GM23338 (cell line): Measurements from ENCODE around the gene CDK4. TPM values are rescaled to one million over a fixed set of nuclear protein-coding genes. Genes with fewer than 3 reads are reported as not detected.

Experiments
- ATAC-seq: fragments of 200-7000 bp; cut with Tn5 transposase; 3 replicates; pipeline ENCODE4 v1.9.1; 2020
- DNase-seq: peaks from one replicate; pipeline ENCODE4 v3.0.0-alpha.2; 2015; ENCODE audit warnings: low spot score
- H2AFZ ChIP-seq: fragments of 200-600 bp; sonication (generic); 2 replicates; pipeline ENCODE4 v1.8.0; 2016; ENCODE audit warnings: antibody characterized with exemption, mild to moderate bottlenecking, moderate library complexity
- H3F3A ChIP-seq: fragments of 200-600 bp; sonication (generic); replicated peaks from 2 replicates; pipeline ENCODE4 v1.8.0; 2017; ENCODE audit warnings: antibody characterized with exemption, mixed run types, low read depth
- H3K27ac ChIP-seq: fragments of 200-600 bp; sonication (generic); 2 replicates; pipeline ENCODE4 v1.6.1; 2016; ENCODE audit warnings: low read depth
- H3K27me3 ChIP-seq: fragments of 200-600 bp; sonication (generic); 2 replicates; pipeline ENCODE4 v1.8.0; 2016; ENCODE audit warnings: mild to moderate bottlenecking, mixed run types, moderate library complexity; ENCODE audit not compliant: insufficient read depth
- H3K36me3 ChIP-seq: fragments of 200-600 bp; sonication (generic); 2 replicates; pipeline ENCODE4 v1.8.0; 2016; ENCODE audit warnings: mild to moderate bottlenecking; ENCODE audit not compliant: insufficient read depth
- H3K4me1 ChIP-seq: fragments of 200-600 bp; sonication (generic); 2 replicates; pipeline ENCODE4 v1.8.0; 2016; ENCODE audit warnings: mild to moderate bottlenecking, moderate library complexity; ENCODE audit not compliant: insufficient read depth
- H3K4me2 ChIP-seq: fragments of 200-600 bp; sonication (generic); 2 replicates; pipeline ENCODE4 v1.7.1; 2017; ENCODE audit warnings: mixed run types
- H3K4me3 ChIP-seq: fragments of 200-600 bp; sonication (generic); 2 replicates; pipeline ENCODE4 v1.6.1; 2016; ENCODE audit warnings: mixed run types
- H3K79me2 ChIP-seq: fragments of 200-600 bp; sonication (generic); replicated peaks from 2 replicates; pipeline ENCODE4 v1.8.0; 2017; ENCODE audit warnings: mild to moderate bottlenecking; ENCODE audit not compliant: insufficient read depth
- H3K9me2 ChIP-seq: fragments of 200-600 bp; sonication (generic); 2 replicates; pipeline ENCODE4 v1.8.0; 2017; ENCODE audit not compliant: insufficient read depth
- H4K20me1 ChIP-seq: fragments of 200-600 bp; sonication (generic); replicated peaks from 2 replicates; pipeline ENCODE4 v1.8.0; 2017; ENCODE audit warnings: mild to moderate bottlenecking; ENCODE audit not compliant: insufficient read depth
- H3K27ac Mint-ChIP-seq: 2 replicates; pipeline ENCODE4 v1.8.0; 2020; ENCODE audit warnings: inconsistent platforms, mild to moderate bottlenecking, moderate library complexity, mixed read lengths
- H3K27me3 Mint-ChIP-seq: 3 replicates; pipeline ENCODE4 v1.8.0; 2022; ENCODE audit warnings: low read depth, mild to moderate bottlenecking, moderate library complexity, mixed read lengths, inconsistent platforms; ENCODE audit not compliant: insufficient read depth, poor library complexity
- H3K36me3 Mint-ChIP-seq: 3 replicates; pipeline ENCODE4 v1.8.0; 2021; ENCODE audit warnings: low read depth, mild to moderate bottlenecking, inconsistent platforms, moderate library complexity, mixed read lengths
- H3K4me1 Mint-ChIP-seq: 3 replicates; pipeline ENCODE4 v1.8.0; 2020; ENCODE audit warnings: mild to moderate bottlenecking, inconsistent platforms, mixed read lengths
- H3K4me3 Mint-ChIP-seq: 3 replicates; pipeline ENCODE4 v1.8.0; 2021; ENCODE audit warnings: moderate library complexity, mild to moderate bottlenecking, inconsistent platforms, mixed read lengths
- H3K9me3 Mint-ChIP-seq: 3 replicates; pipeline ENCODE4 v1.8.0; 2020; ENCODE audit warnings: moderate library complexity, mild to moderate bottlenecking, inconsistent platforms, mixed read lengths
- CREB1 ChIP-seq: fragments of 250-450 bp; sonication (Bioruptor Pico); IDR thresholded peaks from 2 replicates; pipeline ENCODE4 v1.5.0; 2020; ENCODE audit warnings: low read depth, mild to moderate bottlenecking, moderate library complexity
- EZH2 ChIP-seq: fragments of 200-600 bp; sonication (generic); IDR thresholded peaks from one replicate; pipeline ENCODE4 v1.8.0; 2017; ENCODE audit warnings: antibody characterized with exemption, mild to moderate bottlenecking, low read depth; ENCODE audit not compliant: unreplicated experiment
- EZH2phosphoT487 ChIP-seq: fragments of 200-600 bp; sonication (generic); IDR thresholded peaks from one replicate; pipeline ENCODE4 v1.8.1; 2018; ENCODE audit warnings: antibody characterized with exemption; ENCODE audit not compliant: unreplicated experiment
- JUNB ChIP-seq: IDR thresholded peaks from one replicate; pipeline ENCODE4 v1.6.1; 2016; ENCODE audit warnings: antibody characterized with exemption; ENCODE audit not compliant: unreplicated experiment
- NANOG ChIP-seq: IDR thresholded peaks from 2 replicates; pipeline ENCODE4 v1.6.1; 2016; ENCODE audit warnings: antibody characterized with exemption, borderline replicate concordance
- POLR2AphosphoS5 ChIP-seq: IDR thresholded peaks from 2 replicates; pipeline ENCODE4 v1.6.1; 2016; ENCODE audit warnings: antibody characterized with exemption, low read depth
- STAT1 ChIP-seq: IDR thresholded peaks from one replicate; pipeline ENCODE4 v1.6.1; 2016; ENCODE audit warnings: antibody characterized with exemption; ENCODE audit not compliant: unreplicated experiment
- ZNF114 ChIP-seq: fragments of 250-450 bp; sonication (Bioruptor Pico); IDR thresholded peaks from 2 replicates; pipeline ENCODE4 v1.5.0; 2020; ENCODE audit warnings: mild to moderate bottlenecking, moderate library complexity
- ZNF331 ChIP-seq: fragments of 250-450 bp; sonication (Bioruptor Pico); IDR thresholded peaks from 2 replicates; pipeline ENCODE4 v1.5.0; 2020; ENCODE audit warnings: low read depth, mild to moderate bottlenecking, moderate library complexity
- polyA plus RNA-seq: library from polyadenylated mRNA; unstranded; fragments of >200 nt; fragmentation: Nextera tagmentation; extraction: Ambion mirVana; gene quantifications from 2 replicates; pipeline ENCODE4 v1.2.1, GENCODE V29; 2016
- total RNA-seq: library from RNA; depleted of rRNA; stranded (reverse); fragments of >200 nt; shearing (Covaris generic); gene quantifications from 2 replicates; pipeline ENCODE4 v1.2.3, GENCODE V29; 2014
- TF ChIP-seq, protein P1 (sequence below): IDR thresholded peaks from one replicate; pipeline ENCODE4 v1.6.1; 2018; ENCODE audit warnings: antibody characterized with exemption; ENCODE audit not compliant: unreplicated experiment
- TF ChIP-seq, protein P2 (sequence below), 2 experiments: fragments of 200-600 bp in 1 of 2; sonication (generic) in 1 of 2; conservative IDR thresholded peaks; 2 replicates each; pipeline versions ENCODE4 v1.5.1 to v1.6.1; 2016 to 2017; ENCODE audit warnings: antibody characterized with exemption in 2 of 2, low read depth in 2 of 2, mild to moderate bottlenecking in 2 of 2, moderate library complexity in 1 of 2
- TF ChIP-seq, protein P3 (sequence below): IDR thresholded peaks from 2 replicates; pipeline ENCODE4 v1.6.1; 2016; ENCODE audit warnings: antibody characterized with exemption
- TF ChIP-seq, protein P4 (sequence below): fragments of 250-450 bp; sonication (Bioruptor Pico); IDR thresholded peaks from 2 replicates; pipeline ENCODE4 v1.5.0; 2020; ENCODE audit warnings: mild to moderate bottlenecking, moderate library complexity

Gene CDK4
- total and polyA plus RNA-seq, 2 experiments from 2014 or later: 105 to 198 TPM

DNA sequence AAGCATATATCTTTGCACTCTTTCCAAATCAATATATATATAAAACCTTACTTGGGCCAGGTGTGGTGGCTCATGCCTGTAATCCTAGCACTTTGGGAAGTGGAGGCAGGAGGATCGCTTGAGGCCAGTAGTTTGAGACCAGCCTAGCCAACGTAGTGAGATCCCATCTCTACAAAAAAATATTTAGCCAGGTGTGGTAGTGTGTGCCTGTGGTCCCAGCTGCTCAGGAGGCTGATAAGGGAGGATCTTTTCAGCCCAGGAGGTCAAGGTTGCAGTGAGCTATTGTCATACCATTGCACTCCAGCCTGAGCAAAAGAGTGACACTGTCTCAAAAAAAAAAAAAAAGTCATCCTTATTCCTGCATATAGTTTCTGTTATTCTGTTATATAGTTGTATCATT, 43.8 kb downstream of the CDK4 start:
- Mint-ChIP-seq H3K36me3 (peaks cover 14% of the 10 kb centered on the region; the same call in 2 of the 3 replicates), H3K4me3 (no peak overlapping the region), H3K9me3 (no peaks in the 10 kb centered on the region; the same call in 2 of the 3 replicates), H3K27ac (no peak overlapping the region), H3K27me3 (no peaks in the 10 kb centered on the region), H3K4me1 (no peaks in the 10 kb centered on the region)
- no peak overlapping the region for H3K27ac ChIP-seq
- no peaks in the 10 kb centered on the region for H3F3A ChIP-seq
- no peaks in the 10 kb centered on the region for H3K9me2 ChIP-seq
- H3K79me2 ChIP-seq: no peaks in the 10 kb centered on the region
- DNase-seq: no peak
- TF ChIP-seq, protein P1, sequence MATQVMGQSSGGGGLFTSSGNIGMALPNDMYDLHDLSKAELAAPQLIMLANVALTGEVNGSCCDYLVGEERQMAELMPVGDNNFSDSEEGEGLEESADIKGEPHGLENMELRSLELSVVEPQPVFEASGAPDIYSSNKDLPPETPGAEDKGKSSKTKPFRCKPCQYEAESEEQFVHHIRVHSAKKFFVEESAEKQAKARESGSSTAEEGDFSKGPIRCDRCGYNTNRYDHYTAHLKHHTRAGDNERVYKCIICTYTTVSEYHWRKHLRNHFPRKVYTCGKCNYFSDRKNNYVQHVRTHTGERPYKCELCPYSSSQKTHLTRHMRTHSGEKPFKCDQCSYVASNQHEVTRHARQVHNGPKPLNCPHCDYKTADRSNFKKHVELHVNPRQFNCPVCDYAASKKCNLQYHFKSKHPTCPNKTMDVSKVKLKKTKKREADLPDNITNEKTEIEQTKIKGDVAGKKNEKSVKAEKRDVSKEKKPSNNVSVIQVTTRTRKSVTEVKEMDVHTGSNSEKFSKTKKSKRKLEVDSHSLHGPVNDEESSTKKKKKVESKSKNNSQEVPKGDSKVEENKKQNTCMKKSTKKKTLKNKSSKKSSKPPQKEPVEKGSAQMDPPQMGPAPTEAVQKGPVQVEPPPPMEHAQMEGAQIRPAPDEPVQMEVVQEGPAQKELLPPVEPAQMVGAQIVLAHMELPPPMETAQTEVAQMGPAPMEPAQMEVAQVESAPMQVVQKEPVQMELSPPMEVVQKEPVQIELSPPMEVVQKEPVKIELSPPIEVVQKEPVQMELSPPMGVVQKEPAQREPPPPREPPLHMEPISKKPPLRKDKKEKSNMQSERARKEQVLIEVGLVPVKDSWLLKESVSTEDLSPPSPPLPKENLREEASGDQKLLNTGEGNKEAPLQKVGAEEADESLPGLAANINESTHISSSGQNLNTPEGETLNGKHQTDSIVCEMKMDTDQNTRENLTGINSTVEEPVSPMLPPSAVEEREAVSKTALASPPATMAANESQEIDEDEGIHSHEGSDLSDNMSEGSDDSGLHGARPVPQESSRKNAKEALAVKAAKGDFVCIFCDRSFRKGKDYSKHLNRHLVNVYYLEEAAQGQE: no peak
- TF ChIP-seq STAT1 (no peak), NANOG (no peak), EZH2 (no peak), ZNF331 (CRISPR knock-in tag) (no peak), EZH2phosphoT487 (no peak), POLR2AphosphoS5 (no peak), ZNF114 (CRISPR knock-in tag) (no peak), JUNB (no peak), CREB1 (CRISPR knock-in tag) (no peak)
- TF ChIP-seq, protein P2, sequence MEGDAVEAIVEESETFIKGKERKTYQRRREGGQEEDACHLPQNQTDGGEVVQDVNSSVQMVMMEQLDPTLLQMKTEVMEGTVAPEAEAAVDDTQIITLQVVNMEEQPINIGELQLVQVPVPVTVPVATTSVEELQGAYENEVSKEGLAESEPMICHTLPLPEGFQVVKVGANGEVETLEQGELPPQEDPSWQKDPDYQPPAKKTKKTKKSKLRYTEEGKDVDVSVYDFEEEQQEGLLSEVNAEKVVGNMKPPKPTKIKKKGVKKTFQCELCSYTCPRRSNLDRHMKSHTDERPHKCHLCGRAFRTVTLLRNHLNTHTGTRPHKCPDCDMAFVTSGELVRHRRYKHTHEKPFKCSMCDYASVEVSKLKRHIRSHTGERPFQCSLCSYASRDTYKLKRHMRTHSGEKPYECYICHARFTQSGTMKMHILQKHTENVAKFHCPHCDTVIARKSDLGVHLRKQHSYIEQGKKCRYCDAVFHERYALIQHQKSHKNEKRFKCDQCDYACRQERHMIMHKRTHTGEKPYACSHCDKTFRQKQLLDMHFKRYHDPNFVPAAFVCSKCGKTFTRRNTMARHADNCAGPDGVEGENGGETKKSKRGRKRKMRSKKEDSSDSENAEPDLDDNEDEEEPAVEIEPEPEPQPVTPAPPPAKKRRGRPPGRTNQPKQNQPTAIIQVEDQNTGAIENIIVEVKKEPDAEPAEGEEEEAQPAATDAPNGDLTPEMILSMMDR (conservative IDR thresholded peaks at IDR 0.05; ENCODE audit: low read depth in 2 of 2): no peak
- TF ChIP-seq, protein P3, sequence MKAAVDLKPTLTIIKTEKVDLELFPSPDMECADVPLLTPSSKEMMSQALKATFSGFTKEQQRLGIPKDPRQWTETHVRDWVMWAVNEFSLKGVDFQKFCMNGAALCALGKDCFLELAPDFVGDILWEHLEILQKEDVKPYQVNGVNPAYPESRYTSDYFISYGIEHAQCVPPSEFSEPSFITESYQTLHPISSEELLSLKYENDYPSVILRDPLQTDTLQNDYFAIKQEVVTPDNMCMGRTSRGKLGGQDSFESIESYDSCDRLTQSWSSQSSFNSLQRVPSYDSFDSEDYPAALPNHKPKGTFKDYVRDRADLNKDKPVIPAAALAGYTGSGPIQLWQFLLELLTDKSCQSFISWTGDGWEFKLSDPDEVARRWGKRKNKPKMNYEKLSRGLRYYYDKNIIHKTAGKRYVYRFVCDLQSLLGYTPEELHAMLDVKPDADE: no peak
- TF ChIP-seq, protein P4, sequence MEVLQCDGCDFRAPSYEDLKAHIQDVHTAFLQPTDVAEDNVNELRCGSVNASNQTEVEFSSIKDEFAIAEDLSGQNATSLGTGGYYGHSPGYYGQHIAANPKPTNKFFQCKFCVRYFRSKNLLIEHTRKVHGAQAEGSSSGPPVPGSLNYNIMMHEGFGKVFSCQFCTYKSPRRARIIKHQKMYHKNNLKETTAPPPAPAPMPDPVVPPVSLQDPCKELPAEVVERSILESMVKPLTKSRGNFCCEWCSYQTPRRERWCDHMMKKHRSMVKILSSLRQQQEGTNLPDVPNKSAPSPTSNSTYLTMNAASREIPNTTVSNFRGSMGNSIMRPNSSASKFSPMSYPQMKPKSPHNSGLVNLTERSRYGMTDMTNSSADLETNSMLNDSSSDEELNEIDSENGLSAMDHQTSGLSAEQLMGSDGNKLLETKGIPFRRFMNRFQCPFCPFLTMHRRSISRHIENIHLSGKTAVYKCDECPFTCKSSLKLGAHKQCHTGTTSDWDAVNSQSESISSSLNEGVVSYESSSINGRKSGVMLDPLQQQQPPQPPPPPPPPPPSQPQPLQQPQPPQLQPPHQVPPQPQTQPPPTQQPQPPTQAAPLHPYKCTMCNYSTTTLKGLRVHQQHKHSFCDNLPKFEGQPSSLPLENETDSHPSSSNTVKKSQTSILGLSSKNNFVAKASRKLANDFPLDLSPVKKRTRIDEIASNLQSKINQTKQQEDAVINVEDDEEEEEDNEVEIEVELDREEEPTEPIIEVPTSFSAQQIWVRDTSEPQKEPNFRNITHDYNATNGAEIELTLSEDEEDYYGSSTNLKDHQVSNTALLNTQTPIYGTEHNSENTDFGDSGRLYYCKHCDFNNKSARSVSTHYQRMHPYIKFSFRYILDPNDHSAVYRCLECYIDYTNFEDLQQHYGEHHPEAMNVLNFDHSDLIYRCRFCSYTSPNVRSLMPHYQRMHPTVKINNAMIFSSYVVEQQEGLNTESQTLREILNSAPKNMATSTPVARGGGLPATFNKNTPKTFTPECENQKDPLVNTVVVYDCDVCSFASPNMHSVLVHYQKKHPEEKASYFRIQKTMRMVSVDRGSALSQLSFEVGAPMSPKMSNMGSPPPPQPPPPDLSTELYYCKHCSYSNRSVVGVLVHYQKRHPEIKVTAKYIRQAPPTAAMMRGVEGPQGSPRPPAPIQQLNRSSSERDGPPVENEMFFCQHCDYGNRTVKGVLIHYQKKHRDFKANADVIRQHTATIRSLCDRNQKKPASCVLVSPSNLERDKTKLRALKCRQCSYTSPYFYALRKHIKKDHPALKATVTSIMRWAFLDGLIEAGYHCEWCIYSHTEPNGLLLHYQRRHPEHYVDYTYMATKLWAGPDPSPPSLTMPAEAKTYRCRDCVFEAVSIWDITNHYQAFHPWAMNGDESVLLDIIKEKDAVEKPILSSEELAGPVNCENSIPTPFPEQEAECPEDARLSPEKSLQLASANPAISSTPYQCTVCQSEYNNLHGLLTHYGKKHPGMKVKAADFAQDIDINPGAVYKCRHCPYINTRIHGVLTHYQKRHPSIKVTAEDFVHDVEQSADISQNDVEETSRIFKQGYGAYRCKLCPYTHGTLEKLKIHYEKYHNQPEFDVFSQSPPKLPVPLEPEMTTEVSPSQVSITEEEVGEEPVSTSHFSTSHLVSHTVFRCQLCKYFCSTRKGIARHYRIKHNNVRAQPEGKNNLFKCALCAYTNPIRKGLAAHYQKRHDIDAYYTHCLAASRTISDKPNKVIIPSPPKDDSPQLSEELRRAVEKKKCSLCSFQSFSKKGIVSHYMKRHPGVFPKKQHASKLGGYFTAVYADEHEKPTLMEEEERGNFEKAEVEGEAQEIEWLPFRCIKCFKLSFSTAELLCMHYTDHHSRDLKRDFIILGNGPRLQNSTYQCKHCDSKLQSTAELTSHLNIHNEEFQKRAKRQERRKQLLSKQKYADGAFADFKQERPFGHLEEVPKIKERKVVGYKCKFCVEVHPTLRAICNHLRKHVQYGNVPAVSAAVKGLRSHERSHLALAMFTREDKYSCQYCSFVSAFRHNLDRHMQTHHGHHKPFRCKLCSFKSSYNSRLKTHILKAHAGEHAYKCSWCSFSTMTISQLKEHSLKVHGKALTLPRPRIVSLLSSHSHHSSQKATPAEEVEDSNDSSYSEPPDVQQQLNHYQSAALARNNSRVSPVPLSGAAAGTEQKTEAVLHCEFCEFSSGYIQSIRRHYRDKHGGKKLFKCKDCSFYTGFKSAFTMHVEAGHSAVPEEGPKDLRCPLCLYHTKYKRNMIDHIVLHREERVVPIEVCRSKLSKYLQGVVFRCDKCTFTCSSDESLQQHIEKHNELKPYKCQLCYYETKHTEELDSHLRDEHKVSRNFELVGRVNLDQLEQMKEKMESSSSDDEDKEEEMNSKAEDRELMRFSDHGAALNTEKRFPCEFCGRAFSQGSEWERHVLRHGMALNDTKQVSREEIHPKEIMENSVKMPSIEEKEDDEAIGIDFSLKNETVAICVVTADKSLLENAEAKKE (CRISPR knock-in tag): no peak
- H3K36me3 ChIP-seq: peaks cover 2% of the 10 kb centered on the region; the same call in 1 of the 2 replicates
- no peaks in the 10 kb centered on the region for H3K4me1 ChIP-seq
- no peak overlapping the region for H2AFZ ChIP-seq
- H3K27me3 ChIP-seq: no peaks in the 10 kb centered on the region
- H4K20me1 ChIP-seq: peaks cover 4% of the 10 kb centered on the region
- H3K4me2 ChIP-seq: no peak overlapping the region
- H3K4me3 ChIP-seq: no peak overlapping the region
- ATAC-seq: no peak
